Heart left ventricle (tissue), 13 donors: ENCODE data around the gene SLC43A3.

Source experiments
- POLR2A ChIP-seq, 2 donors: fragments of 450-650 bp; IDR thresholded peaks; one replicate each; pipeline ENCODE4 v1.6.1; 2017; ENCODE audit warnings: antibody characterized with exemption in 2 of 2, mild to moderate bottlenecking in 2 of 2, moderate library complexity in 2 of 2
- TF ChIP-seq, protein P1 (sequence below), 12 donors: fragments of 200-600 bp; sonication (generic) in 4 of 12; IDR thresholded peaks; one replicate each; pipeline versions ENCODE4 v1.5.0 to v1.8.0; 2018 to 2022; ENCODE audit warnings: antibody characterized with exemption in 12 of 12, mild to moderate bottlenecking in 5 of 12
- donor health status: ischemic (EF 13 %, LVEDD 7.1; RV severe dilation, severe dysfunction).
- donor health status: DM: no; HTN: yes; CAD: no.
- donor health status: DM: no; HTN: no; CAD: no.
- donor health status: ischemic (EF 25% LVEDD 6.9; RV normal size, moderate dysfunction).
- donor health status: ischemic (EF 25% LVEDD 5.7; RV mildly dilated, moderate dysfunction).
- donor health status: ischemic (EF 35%, LVEDD 5.7; RV mildly dilated, moderate dysfunction).
- donor health status: nonischemic (EF 11% LVEDD 7.7; RV severe dilation, severe dysfunction).
- donor health status: DM: yes; HTN: yes; CAD: no.
- donor health status: PGD.
- donor health status: ischemic (EF 29% LVEDD 5.4; RV normal size, mild dysfunction).
- donor health status: nonischemic (EF 23%, LVEDD 6.1; RV moderate dilation, normal function).

DNA sequence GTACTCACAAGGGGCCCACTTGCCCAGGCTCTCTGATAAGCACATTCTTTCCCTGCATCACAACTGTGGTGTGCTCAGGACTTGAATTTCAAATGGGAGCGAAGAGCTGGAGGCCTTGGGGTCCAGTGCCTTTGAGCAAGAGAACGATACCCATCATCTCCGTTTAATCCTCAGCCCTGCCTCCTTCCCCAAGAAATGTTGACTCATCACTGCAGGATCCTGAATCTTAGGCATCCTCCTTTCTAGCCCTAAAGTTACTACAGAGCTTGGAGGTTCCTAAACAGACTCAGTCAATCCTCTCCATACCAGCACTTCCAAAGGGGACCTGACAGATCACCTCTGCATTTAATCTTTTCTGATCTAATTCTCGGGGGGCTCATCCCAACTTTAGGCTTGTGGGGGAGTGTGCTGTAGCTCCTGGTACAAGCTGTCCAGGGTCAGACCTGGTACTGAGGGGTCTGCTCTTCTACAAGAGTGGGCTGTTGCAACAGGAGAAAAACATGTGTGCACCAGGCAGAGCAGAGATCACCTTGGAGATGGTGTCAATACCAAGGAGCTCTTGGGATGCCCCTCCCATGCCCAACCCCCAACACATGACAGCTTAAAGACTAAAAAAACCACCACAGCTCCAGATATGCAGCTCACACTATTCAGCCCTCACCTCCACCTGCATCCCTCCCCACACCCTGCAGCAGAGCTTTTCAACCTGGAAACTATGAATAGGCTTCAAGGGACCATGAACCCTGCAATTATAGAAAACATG is 32.5 kb downstream of the SLC43A3 start:
- TF ChIP-seq, protein P1, sequence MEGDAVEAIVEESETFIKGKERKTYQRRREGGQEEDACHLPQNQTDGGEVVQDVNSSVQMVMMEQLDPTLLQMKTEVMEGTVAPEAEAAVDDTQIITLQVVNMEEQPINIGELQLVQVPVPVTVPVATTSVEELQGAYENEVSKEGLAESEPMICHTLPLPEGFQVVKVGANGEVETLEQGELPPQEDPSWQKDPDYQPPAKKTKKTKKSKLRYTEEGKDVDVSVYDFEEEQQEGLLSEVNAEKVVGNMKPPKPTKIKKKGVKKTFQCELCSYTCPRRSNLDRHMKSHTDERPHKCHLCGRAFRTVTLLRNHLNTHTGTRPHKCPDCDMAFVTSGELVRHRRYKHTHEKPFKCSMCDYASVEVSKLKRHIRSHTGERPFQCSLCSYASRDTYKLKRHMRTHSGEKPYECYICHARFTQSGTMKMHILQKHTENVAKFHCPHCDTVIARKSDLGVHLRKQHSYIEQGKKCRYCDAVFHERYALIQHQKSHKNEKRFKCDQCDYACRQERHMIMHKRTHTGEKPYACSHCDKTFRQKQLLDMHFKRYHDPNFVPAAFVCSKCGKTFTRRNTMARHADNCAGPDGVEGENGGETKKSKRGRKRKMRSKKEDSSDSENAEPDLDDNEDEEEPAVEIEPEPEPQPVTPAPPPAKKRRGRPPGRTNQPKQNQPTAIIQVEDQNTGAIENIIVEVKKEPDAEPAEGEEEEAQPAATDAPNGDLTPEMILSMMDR (IDR thresholded peaks at IDR 0.05), result no peak
- no peak for TF ChIP-seq POLR2A (IDR thresholded peaks at IDR 0.05)
